Measurements from ENCODE around the gene NOC2L.

The NOC2L gene

DNA sequence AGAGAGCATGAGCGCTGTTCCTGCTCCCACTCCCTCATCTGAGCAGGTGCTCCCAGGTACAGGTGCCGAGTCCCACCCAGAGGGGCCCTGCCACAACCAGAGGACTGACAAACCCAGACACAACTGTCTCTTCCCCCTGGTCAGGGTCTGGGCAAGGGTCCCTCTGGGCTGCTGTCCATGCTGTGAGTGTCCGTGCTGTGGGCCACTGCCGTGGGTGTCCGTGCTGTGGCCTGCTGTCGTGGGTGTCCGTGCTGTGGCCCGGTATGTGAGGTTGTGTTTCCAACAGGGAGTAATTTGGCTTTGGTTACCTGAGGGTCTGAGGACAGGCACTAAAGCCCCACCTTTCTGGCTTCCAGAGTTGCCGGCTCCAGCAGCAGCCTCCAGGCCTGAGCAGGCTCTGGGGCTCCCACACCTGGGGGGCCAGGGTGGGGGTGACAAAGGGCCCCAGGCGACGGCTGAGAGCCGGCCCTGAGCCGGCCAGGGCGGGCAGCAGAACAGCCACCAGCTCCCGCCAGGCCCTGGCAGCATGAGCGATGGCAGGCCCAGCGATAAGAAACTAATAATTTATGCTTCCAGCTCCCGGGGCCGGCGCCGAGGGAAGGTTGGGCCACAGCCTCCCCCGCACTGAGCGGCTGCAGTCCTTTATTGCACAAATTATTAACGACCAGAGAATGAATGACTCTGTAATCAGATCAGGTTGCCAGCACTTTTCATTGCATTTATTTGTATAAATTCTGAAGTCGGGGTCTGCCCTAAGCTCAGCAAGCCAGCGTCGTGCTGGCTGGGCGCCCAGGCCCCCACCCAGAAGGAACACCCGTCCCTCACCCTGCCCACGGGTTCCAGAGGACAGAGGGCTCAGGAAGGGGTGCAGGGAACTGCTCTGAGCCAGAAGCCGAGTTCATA is 42.6 kb downstream of the NOC2L start:
- TF ChIP-seq, protein P1, sequence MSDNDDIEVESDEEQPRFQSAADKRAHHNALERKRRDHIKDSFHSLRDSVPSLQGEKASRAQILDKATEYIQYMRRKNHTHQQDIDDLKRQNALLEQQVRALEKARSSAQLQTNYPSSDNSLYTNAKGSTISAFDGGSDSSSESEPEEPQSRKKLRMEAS (IDR thresholded peaks at IDR 0.05): no peak
- TF ChIP-seq EP300 (IDR thresholded peaks at IDR 0.05; ENCODE audit: borderline replicate concordance) (no peak), EGR1 (IDR thresholded peaks at IDR 0.05) (no peak), ZBTB7A (IDR thresholded peaks at IDR 0.05; ENCODE audit: low read depth) (no peak), TCF12 (IDR thresholded peaks at IDR 0.05; ENCODE audit: low read depth) (no peak)

DNA sequence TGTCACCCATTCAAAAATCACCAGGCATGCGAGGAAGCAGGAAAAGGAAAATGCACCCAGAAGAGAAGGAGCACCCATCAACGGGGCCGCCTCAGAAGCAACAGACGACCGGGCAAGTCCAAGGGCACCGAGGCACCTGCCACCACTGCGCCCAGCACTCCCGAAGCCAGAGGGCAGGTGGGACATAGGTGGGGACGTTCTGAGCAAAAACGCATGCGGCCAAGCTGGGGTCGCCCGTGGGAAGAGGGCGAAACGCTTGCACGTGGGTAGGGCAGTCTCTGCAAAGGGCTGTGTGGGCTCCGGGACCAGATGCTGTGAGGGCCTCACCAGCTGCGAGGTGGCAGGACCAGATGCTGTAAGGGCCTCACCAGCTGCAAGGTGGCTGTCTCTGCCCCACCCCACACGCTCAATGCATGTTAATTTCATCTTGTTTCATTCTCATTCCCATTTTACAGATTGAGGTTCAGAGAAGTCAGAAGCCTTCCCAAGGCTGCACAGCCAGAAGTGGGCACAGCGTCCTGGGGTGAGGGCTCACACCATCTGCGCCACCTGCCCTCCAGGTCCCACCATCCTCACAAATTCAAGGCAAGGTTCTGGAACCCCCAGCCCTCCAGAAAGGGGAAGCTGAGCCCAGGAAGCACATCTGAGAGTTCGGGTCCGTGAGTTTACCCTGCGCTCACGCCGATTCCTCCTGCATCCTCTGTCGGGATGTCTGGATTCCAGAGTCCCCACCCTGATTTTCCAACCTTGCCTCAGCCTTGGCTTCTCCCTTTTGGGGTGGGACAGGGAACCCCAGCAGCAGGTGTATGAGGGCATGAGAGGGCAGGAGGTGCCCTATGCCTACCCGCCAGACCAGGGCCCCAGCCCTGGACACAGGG is 43.5 kb downstream of the NOC2L start:
- TF ChIP-seq RAD21 (IDR thresholded peaks at IDR 0.05; ENCODE audit: low read depth): no peak
- TF ChIP-seq TAF1 (IDR thresholded peaks at IDR 0.05; ENCODE audit: low read depth): no peak
- TF ChIP-seq ZBTB7A (IDR thresholded peaks at IDR 0.05; ENCODE audit: low read depth): no peak
- no peak for TF ChIP-seq CEBPB (IDR thresholded peaks at IDR 0.05)
- TF ChIP-seq CREB1 (IDR thresholded peaks at IDR 0.05; ENCODE audit: low read depth): no peak
- TF ChIP-seq, protein P2, sequence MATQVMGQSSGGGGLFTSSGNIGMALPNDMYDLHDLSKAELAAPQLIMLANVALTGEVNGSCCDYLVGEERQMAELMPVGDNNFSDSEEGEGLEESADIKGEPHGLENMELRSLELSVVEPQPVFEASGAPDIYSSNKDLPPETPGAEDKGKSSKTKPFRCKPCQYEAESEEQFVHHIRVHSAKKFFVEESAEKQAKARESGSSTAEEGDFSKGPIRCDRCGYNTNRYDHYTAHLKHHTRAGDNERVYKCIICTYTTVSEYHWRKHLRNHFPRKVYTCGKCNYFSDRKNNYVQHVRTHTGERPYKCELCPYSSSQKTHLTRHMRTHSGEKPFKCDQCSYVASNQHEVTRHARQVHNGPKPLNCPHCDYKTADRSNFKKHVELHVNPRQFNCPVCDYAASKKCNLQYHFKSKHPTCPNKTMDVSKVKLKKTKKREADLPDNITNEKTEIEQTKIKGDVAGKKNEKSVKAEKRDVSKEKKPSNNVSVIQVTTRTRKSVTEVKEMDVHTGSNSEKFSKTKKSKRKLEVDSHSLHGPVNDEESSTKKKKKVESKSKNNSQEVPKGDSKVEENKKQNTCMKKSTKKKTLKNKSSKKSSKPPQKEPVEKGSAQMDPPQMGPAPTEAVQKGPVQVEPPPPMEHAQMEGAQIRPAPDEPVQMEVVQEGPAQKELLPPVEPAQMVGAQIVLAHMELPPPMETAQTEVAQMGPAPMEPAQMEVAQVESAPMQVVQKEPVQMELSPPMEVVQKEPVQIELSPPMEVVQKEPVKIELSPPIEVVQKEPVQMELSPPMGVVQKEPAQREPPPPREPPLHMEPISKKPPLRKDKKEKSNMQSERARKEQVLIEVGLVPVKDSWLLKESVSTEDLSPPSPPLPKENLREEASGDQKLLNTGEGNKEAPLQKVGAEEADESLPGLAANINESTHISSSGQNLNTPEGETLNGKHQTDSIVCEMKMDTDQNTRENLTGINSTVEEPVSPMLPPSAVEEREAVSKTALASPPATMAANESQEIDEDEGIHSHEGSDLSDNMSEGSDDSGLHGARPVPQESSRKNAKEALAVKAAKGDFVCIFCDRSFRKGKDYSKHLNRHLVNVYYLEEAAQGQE (IDR thresholded peaks at IDR 0.05; ENCODE audit: low read depth): no peak
- TF ChIP-seq, protein P3, sequence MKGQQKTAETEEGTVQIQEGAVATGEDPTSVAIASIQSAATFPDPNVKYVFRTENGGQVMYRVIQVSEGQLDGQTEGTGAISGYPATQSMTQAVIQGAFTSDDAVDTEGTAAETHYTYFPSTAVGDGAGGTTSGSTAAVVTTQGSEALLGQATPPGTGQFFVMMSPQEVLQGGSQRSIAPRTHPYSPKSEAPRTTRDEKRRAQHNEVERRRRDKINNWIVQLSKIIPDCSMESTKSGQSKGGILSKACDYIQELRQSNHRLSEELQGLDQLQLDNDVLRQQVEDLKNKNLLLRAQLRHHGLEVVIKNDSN (IDR thresholded peaks at IDR 0.05): no peak
- TF ChIP-seq FOXM1 (IDR thresholded peaks at IDR 0.05; ENCODE audit: borderline replicate concordance, low read depth): no peak
- TF ChIP-seq, protein P1 (IDR thresholded peaks at IDR 0.05): no peak

DNA sequence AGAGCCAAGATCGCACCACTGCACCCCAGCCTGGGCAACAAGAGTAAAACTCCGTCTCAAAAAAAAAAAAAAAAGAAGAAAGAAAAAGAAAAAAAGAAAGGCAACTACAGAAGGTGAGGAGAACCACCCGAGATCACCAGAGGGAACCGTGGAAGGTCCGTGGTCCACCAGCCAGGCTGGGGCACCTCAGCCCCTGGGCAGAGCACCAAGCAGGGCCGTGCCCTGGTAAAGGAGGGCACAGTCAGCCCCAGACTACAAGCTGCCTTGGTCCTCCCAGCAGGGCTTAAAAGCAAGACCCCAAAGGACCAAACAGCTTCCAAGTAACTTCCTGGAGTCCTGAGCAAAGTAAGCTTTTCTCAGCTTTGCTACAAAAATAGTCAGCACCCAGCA is 44.2 kb downstream of the NOC2L start:
- TF ChIP-seq, protein P2 (IDR thresholded peaks at IDR 0.05; ENCODE audit: low read depth): no peak
- no peak for TF ChIP-seq TCF12 (IDR thresholded peaks at IDR 0.05; ENCODE audit: low read depth)
- TF ChIP-seq, protein P1 (IDR thresholded peaks at IDR 0.05): no peak
- no peak for TF ChIP-seq YY1 (IDR thresholded peaks at IDR 0.05; ENCODE audit: low read depth)
- TF ChIP-seq RAD21 (IDR thresholded peaks at IDR 0.05; ENCODE audit: low read depth): no peak
- TF ChIP-seq NFIC (IDR thresholded peaks at IDR 0.05): no peak
- TF ChIP-seq EP300 (IDR thresholded peaks at IDR 0.05; ENCODE audit: borderline replicate concordance): no peak
- no peak for TF ChIP-seq TAF1 (IDR thresholded peaks at IDR 0.05; ENCODE audit: low read depth)
- TF ChIP-seq FOXM1 (IDR thresholded peaks at IDR 0.05; ENCODE audit: borderline replicate concordance, low read depth): no peak
- no peak for TF ChIP-seq ZBTB7A (IDR thresholded peaks at IDR 0.05; ENCODE audit: low read depth)
- no peak for TF ChIP-seq CREB1 (IDR thresholded peaks at IDR 0.05; ENCODE audit: low read depth)
- TF ChIP-seq TEAD4 (IDR thresholded peaks at IDR 0.05): no peak
- no peak for TF ChIP-seq CEBPB (IDR thresholded peaks at IDR 0.05)
- TF ChIP-seq EGR1 (IDR thresholded peaks at IDR 0.05): no peak

DNA sequence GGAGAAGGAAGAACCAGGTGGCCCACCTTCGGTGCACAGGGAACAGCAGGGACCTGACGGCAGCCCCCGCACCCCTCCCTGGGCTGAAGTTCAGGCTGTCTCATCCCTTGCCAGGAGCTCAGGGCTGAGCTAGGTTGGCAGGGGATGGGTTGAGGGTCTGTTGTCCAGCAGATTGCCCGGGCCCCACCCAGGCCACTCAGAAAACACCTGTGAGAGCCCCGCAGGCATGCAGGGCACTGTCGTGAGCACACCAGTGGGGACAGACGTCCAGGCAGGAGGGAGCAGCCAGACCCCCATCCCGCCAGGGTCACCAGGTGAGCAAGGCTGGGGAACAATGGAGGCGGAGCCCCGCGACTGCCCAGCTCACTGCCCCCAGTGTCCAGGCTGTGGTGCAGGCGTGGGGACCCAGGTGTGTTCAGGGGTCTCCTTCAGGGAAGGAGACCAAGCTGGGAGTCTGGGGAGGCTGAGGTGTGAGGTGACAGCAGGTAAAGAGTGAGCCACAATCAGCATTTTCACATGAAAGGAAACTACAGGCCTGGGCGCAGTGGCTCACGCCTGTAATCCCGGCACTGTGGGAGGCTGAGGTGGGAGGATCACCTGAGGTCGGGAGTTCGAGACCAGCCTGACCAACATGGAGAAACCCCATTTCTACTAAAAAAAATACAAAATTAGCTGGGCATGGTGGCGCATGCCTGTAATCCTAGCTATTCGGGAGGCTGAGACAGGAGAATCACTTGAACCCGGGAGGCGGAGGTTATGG is 44.7 kb downstream of the NOC2L start:
- no peak for TF ChIP-seq TEAD4 (IDR thresholded peaks at IDR 0.05)
- TF ChIP-seq YY1 (IDR thresholded peaks at IDR 0.05; ENCODE audit: low read depth): no peak
- TF ChIP-seq CEBPB (IDR thresholded peaks at IDR 0.05): no peak
- TF ChIP-seq EP300 (IDR thresholded peaks at IDR 0.05; ENCODE audit: borderline replicate concordance): no peak
- TF ChIP-seq TCF12 (IDR thresholded peaks at IDR 0.05; ENCODE audit: low read depth): no peak

DNA sequence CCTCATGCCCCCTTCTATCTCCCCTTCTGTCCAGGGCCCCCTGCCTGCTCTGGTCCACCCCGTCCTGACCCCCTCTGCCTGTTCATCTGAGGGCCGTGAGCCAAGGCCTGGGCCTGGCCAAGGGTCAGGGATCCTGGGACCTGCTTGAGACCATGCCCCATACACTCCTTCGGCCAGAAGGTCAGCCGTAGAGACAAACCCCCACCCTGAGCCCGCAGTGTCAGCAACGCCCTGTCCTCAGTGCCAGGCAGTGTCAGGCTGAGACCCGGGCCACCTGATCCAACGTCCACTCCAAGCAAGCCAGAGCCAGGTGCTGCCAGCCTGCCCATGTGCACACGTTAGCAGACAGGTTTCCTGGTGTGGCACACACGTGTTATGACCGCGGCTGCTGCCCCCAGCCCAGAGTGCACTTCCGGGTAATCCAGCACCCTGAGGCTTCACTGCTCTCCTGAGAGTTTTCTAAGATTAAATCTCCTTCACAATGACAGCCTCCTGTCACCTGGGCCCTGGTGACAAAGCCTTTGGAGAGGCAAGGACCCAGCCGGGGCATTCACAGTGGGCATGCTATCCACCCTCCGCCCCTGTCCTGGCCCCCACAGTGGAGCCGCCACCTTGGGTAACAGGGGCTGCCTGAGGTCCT is 45.4 kb downstream of the NOC2L start:
- no peak for TF ChIP-seq TAF1 (IDR thresholded peaks at IDR 0.05; ENCODE audit: low read depth)
- no peak for TF ChIP-seq EP300 (IDR thresholded peaks at IDR 0.05; ENCODE audit: borderline replicate concordance)
- no peak for TF ChIP-seq ZBTB7A (IDR thresholded peaks at IDR 0.05; ENCODE audit: low read depth)
- TF ChIP-seq CREB1 (IDR thresholded peaks at IDR 0.05; ENCODE audit: low read depth): no peak
- TF ChIP-seq TEAD4 (IDR thresholded peaks at IDR 0.05): no peak
- TF ChIP-seq, protein P1 (IDR thresholded peaks at IDR 0.05): no peak
- TF ChIP-seq EGR1 (IDR thresholded peaks at IDR 0.05): no peak
